DOHH2 (cell line): Measurements from ENCODE around the gene ARHGAP1.

Source experiments
- H3F3A ChIP-seq: fragments of 200-600 bp; sonication (generic), shearing (Covaris generic); 2 replicates; pipeline ENCODE4 v1.6.0; 2016; ENCODE audit warnings: antibody characterized with exemption, mild to moderate bottlenecking; ENCODE audit not compliant: control insufficient read depth, insufficient read depth
- H3K27ac ChIP-seq: fragments of 200-600 bp; sonication (generic); 2 replicates; pipeline ENCODE4 v1.5.1; 2014; ENCODE audit warnings: low read depth, mild to moderate bottlenecking, low read length, moderate library complexity
- H3K27me3 ChIP-seq: fragments of 200-600 bp; sonication (generic); 2 replicates; pipeline ENCODE4 v1.6.1; 2014; ENCODE audit warnings: mild to moderate bottlenecking, low read length, mixed read lengths; ENCODE audit not compliant: control insufficient read depth
- H3K36me3 ChIP-seq: fragments of 200-600 bp; sonication (generic); 2 replicates; pipeline ENCODE4 v1.6.1; 2014; ENCODE audit warnings: mild to moderate bottlenecking, low read length, moderate library complexity, mixed read lengths; ENCODE audit not compliant: control insufficient read depth
- H3K4me1 ChIP-seq: fragments of 200-600 bp; sonication (generic); 2 replicates; pipeline ENCODE4 v1.6.1; 2014; ENCODE audit warnings: mild to moderate bottlenecking, low read length, mixed read lengths; ENCODE audit not compliant: control insufficient read depth
- H3K4me2 ChIP-seq: fragments of 200-600 bp; sonication (generic); 2 replicates; pipeline ENCODE4 v1.6.0; 2014; ENCODE audit warnings: mild to moderate bottlenecking, low read length, moderate library complexity
- H3K4me3 ChIP-seq: fragments of 200-600 bp; sonication (generic); 2 replicates; pipeline ENCODE4 v1.5.1; 2014; ENCODE audit warnings: mild to moderate bottlenecking, low read length, mixed read lengths
- H3K79me2 ChIP-seq: fragments of 200-600 bp; sonication (generic); 2 replicates; pipeline ENCODE4 v1.6.1; 2014; ENCODE audit warnings: mild to moderate bottlenecking, low read length, mixed read lengths; ENCODE audit not compliant: control insufficient read depth
- H3K9me2 ChIP-seq: fragments of 200-600 bp; sonication (generic); replicated peaks from 2 replicates; pipeline ENCODE4 v1.6.1; 2014; ENCODE audit warnings: mild to moderate bottlenecking, low read length, mixed read lengths; ENCODE audit not compliant: control insufficient read depth
- H3K9me3 ChIP-seq: fragments of 200-600 bp; sonication (generic); 2 replicates; pipeline ENCODE4 v1.6.1; 2014; ENCODE audit warnings: antibody characterized with exemption, low read length, mixed read lengths; ENCODE audit not compliant: control insufficient read depth, insufficient read depth
- H4K20me1 ChIP-seq: fragments of 200-600 bp; sonication (generic); 2 replicates; pipeline ENCODE4 v1.6.0; 2014; ENCODE audit warnings: low read depth, mild to moderate bottlenecking, antibody characterized with exemption, low read length, moderate library complexity; ENCODE audit not compliant: control insufficient read depth, insufficient read depth
- CTCF ChIP-seq: fragments of 200-600 bp; sonication (generic); IDR thresholded peaks from one replicate; pipeline ENCODE4 v1.5.1; 2014; ENCODE audit warnings: antibody characterized with exemption, mild to moderate bottlenecking, low read depth, low read length; ENCODE audit not compliant: poor library complexity, severe bottlenecking
- EZH2phosphoT487 ChIP-seq: fragments of 200-600 bp; sonication (generic); IDR thresholded peaks from 2 replicates; pipeline ENCODE4 v1.6.1; 2017; ENCODE audit warnings: borderline replicate concordance, mild to moderate bottlenecking, antibody characterized with exemption, low read length, moderate library complexity, mixed read lengths

ARHGAP1 gene

DNA sequence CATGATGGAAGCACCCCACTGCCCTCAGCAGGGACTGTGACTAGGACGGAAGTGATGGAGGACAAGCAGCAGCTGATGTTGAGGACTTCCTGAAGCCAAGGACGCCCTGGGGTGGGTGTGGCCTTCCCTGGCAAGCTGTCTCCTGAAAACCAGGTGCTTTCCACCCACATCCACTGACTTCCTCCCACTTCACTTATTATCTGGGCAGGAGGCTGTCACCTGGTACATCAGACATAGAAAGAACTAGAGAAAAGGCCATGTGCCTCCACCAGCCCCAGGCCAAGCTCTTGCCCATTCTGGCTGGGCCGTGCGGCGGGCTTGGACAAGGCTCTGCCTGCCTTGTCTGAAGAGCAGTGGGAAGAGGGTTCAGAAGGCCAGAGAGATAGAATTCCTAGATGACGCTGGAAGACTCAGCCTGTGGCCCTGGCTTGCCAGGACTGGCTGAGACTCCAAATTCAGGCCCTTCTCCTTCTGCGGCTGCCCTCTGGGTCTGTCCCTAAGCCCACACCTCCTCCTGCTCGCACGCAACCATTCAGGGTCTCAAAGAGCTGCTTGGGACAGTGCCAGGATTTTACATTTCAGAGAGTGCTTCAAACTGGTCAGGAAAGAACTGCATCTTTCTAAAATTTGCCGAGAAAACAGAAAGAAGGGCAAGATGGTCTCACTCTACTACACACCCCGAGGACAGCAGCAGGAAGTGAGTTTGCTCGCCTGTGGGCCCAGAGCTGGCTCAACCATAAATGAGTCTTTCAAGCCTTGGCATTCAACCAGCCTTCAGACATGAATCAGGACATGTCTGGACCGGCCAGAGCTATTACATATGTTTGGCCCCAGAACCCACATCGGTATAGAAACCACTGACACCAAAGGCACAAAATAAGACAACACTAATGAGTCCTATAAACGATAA is 13.3 kb downstream of the ARHGAP1 start:
- no peak overlapping the region for H3K4me2 ChIP-seq
- no peaks in the 10 kb centered on the region for H4K20me1 ChIP-seq
- no peaks in the 10 kb centered on the region for H3K4me1 ChIP-seq
- peaks cover 15% of the 10 kb centered on the region for H3K36me3 ChIP-seq
- H3K27ac ChIP-seq, result no peak overlapping the region
- no peaks in the 10 kb centered on the region for H3K9me3 ChIP-seq
- no peak overlapping the region for H3K4me3 ChIP-seq
- H3K79me2 ChIP-seq, result no peaks in the 10 kb centered on the region
- no peak for TF ChIP-seq EZH2phosphoT487
- no peaks in the 10 kb centered on the region for H3K27me3 ChIP-seq
- H3K9me2 ChIP-seq, result no peaks in the 10 kb centered on the region
- no peaks in the 10 kb centered on the region for H3F3A ChIP-seq

DNA sequence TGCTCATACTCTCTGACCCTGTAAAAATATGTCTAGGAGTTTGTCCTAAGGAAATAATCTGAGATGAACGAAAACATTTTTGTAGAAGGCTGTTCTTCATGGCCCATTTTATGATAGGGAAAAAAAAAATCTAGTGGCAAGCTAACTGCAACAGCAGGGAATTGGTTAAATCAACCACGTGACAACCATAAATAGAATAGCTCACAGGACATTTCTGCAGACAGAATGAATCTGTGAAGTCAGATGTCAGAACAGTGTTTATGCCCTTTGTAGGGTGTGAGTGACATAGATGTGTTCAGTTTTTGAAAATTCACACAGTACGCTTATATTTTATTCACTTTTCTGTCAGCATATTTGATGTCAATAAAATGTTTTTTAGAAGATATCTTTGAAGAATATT is 16.1 kb downstream of the ARHGAP1 start:
- H3K36me3 ChIP-seq, result peaks cover 30% of the 10 kb centered on the region
- H4K20me1 ChIP-seq, result no peaks in the 10 kb centered on the region
- H3K27me3 ChIP-seq, result no peaks in the 10 kb centered on the region
- H3K9me3 ChIP-seq, result no peaks in the 10 kb centered on the region
- H3F3A ChIP-seq, result no peaks in the 10 kb centered on the region
- H3K9me2 ChIP-seq, result no peaks in the 10 kb centered on the region
- no peak overlapping the region for H3K27ac ChIP-seq
- no peak overlapping the region for H3K4me3 ChIP-seq
- no peaks in the 10 kb centered on the region for H3K79me2 ChIP-seq
- no peak for TF ChIP-seq EZH2phosphoT487
- TF ChIP-seq CTCF, result no peak
- no peak overlapping the region for H3K4me2 ChIP-seq
- no peaks in the 10 kb centered on the region for H3K4me1 ChIP-seq

- no peak overlapping the region for H3K4me3 ChIP-seq
Measured at GRCh38 chr11:46682773-46683752, 17.4 kb downstream of the ARHGAP1 start.

More at GRCh38 chr11:46682773-46683752, 17.4 kb downstream of the ARHGAP1 start:
- Histone ChIP-seq H3K4me1 (no peaks in the 10 kb centered on the region), H4K20me1 (no peaks in the 10 kb centered on the region), H3K27ac (no peak overlapping the region), H3K79me2 (no peaks in the 10 kb centered on the region), H3K36me3 (peaks cover 42% of the 10 kb centered on the region), H3F3A (no peaks in the 10 kb centered on the region), H3K9me2 (no peaks in the 10 kb centered on the region), H3K4me2 (no peak overlapping the region), H3K9me3 (no peaks in the 10 kb centered on the region), H3K27me3 (no peaks in the 10 kb centered on the region)
- TF ChIP-seq CTCF, result no peak
- TF ChIP-seq EZH2phosphoT487, result no peak
